HCT116 (cell line): ENCODE data around the gene PLCL2. TPM values are rescaled to one million over a fixed set of nuclear protein-coding genes. Genes with fewer than 3 reads are reported as not detected.

Experiments used
- ATAC-seq: fragments of 200-7000 bp; cut with Tn5 transposase; 2 replicates; pipeline ENCODE4 v1.9.1; 2020; ENCODE audit warnings: mild to moderate bottlenecking, moderate library complexity
- BruUV-seq: library from RNA; stranded (reverse); fragments of 400-500 nt; replicated peaks from 2 replicates; lab custom pipeline; 2021; lab: Mats Ljungman, UMichigan
- CTCF ChIA-PET: fragments of 300-600 bp; sonication (Branson Sonifier 250); formaldehyde crosslinking; loops from one replicate; lab custom pipeline; 2021; ENCODE audit warnings: antibody characterized with exemption; lab: Charles Lee
- POLR2A ChIA-PET: fragments of 300-600, 350-600 bp; sonication (Branson Sonifier 250); formaldehyde crosslinking; loops from one replicate; lab custom pipeline; 2021; ENCODE audit warnings: antibody characterized with exemption; lab: Charles Lee
- RAD21 ChIA-PET, 2 experiments: fragments of 300-600 bp; sonication (Branson Sonifier 250); formaldehyde crosslinking; loops; one replicate each; lab custom pipeline; 2023; ENCODE audit warnings: low total read pairs in 2 of 2; ENCODE audit not compliant: uncharacterized antibody in 2 of 2, unreplicated experiment in 2 of 2, low non-redundant PET in 1 of 2; lab: Charles Lee
- DNase-seq: peaks from one replicate; pipeline ENCODE4 v3.0.0-alpha.2; 2010; ENCODE audit warnings: low read depth, low spot score
- H2AFZ ChIP-seq: fragments of 200-600 bp; shearing (Covaris generic), sonication (generic); 2 replicates; pipeline ENCODE4 v1.6.1; 2017; ENCODE audit warnings: low read depth, mixed run types, mixed read lengths, antibody characterized with exemption, low read length; ENCODE audit not compliant: poor library complexity, severe bottlenecking
- H3K27ac ChIP-seq: 2 replicates; pipeline ENCODE4 v1.5.1; 2012; ENCODE audit warnings: low read depth, low read length
- H3K27me3 ChIP-seq: fragments of 200-600 bp; sonication (generic); 2 replicates; pipeline ENCODE4 v1.6.1; 2016; ENCODE audit warnings: mixed run types, low read length, mixed read lengths; ENCODE audit not compliant: insufficient read depth
- H3K36me3 ChIP-seq, 2 experiments: fragments of 200-500 bp in 1 of 2; fragments of 200-600 bp in 1 of 2; sonication (Bioruptor generic) in 1 of 2; sonication (generic) in 1 of 2; 2 replicates each; pipeline versions ENCODE4 v1.5.1 to v1.6.1; 2014 to 2016; ENCODE audit warnings: low read length in 2 of 2, inconsistent platforms in 1 of 2, mixed read lengths in 1 of 2, mixed run types in 1 of 2; ENCODE audit not compliant: insufficient read depth in 2 of 2, control insufficient read depth in 1 of 2
- H3K4me1 ChIP-seq, 2 experiments: fragments of 200-600 bp in 1 of 2; sonication (generic) in 1 of 2; 2 replicates each; pipeline versions ENCODE4 v1.5.1 to v1.6.1; 2012 to 2017; ENCODE audit warnings: low read length in 2 of 2, inconsistent platforms in 1 of 2, mild to moderate bottlenecking in 1 of 2, mixed read lengths in 1 of 2, mixed run types in 1 of 2, moderate library complexity in 1 of 2; ENCODE audit not compliant: insufficient read depth in 2 of 2, control insufficient read depth in 1 of 2
- H3K4me2 ChIP-seq: fragments of 200-600 bp; sonication (generic); 2 replicates; pipeline ENCODE4 v1.6.1; 2017; ENCODE audit warnings: mixed run types, low read length, mixed read lengths
- H3K4me3 ChIP-seq, 2 experiments: fragments of 200-600 bp in 1 of 2; sonication (generic) in 1 of 2; replicated peaks in 1 of 2; 2 replicates each; pipeline ENCODE4 v1.5.1; 2011 to 2016; ENCODE audit warnings: low read length in 2 of 2, control low read depth in 1 of 2, low read depth in 1 of 2, mild to moderate bottlenecking in 1 of 2, mixed read lengths in 1 of 2, mixed run types in 1 of 2
- H3K79me2 ChIP-seq: fragments of 200-600 bp; sonication (generic); 2 replicates; pipeline ENCODE4 v1.6.1; 2017; ENCODE audit warnings: mild to moderate bottlenecking, mixed run types, low read length, moderate library complexity, mixed read lengths; ENCODE audit not compliant: insufficient read depth
- H3K9ac ChIP-seq: fragments of 200-600 bp; sonication (generic); 2 replicates; pipeline ENCODE4 v1.6.1; 2016; ENCODE audit warnings: low read length, mixed read lengths
- H3K9me2 ChIP-seq: fragments of 200-600 bp; sonication (generic), shearing (Covaris generic); 2 replicates; pipeline ENCODE4 v1.6.1; 2017; ENCODE audit warnings: mixed run types, mild to moderate bottlenecking, moderate library complexity; ENCODE audit not compliant: insufficient read depth
- H3K9me3 ChIP-seq, 2 experiments: fragments of 200-500 bp in 1 of 2; fragments of 200-600 bp in 1 of 2; sonication (Bioruptor generic) in 1 of 2; sonication (generic) in 1 of 2; 2 replicates each; pipeline ENCODE4 v1.6.1; 2014 to 2017; ENCODE audit warnings: low read length in 2 of 2, mixed read lengths in 2 of 2, inconsistent platforms in 1 of 2, low read depth in 1 of 2, mild to moderate bottlenecking in 1 of 2, mixed run types in 1 of 2, moderate library complexity in 1 of 2; ENCODE audit not compliant: control insufficient read depth in 1 of 2, insufficient read depth in 1 of 2
- H4K20me1 ChIP-seq: fragments of 200-600 bp; sonication (generic), shearing (Covaris generic); 2 replicates; pipeline ENCODE4 v1.6.1; 2017; ENCODE audit warnings: mixed run types, mild to moderate bottlenecking, moderate library complexity; ENCODE audit not compliant: insufficient read depth
- JUND ChIP-seq: IDR thresholded peaks from 2 replicates; pipeline ENCODE4 v1.6.1; 2012
- POLR2AphosphoS5 ChIP-seq: IDR thresholded peaks from 2 replicates; pipeline ENCODE4 v1.6.1; 2011; ENCODE audit warnings: mild to moderate bottlenecking, low read depth, low read length, moderate library complexity
- SIN3A ChIP-seq: IDR thresholded peaks from 2 replicates; pipeline ENCODE4 v1.6.1; 2012; ENCODE audit warnings: low read depth
- SP1 ChIP-seq: IDR thresholded peaks from 2 replicates; pipeline ENCODE4 v1.6.1; 2012; ENCODE audit warnings: low read depth
- YY1 ChIP-seq: IDR thresholded peaks from 2 replicates; pipeline ENCODE4 v1.6.1; 2011; ENCODE audit warnings: low read length, low read depth, moderate library complexity, mild to moderate bottlenecking; ENCODE audit not compliant: insufficient replicate concordance; ENCODE audit errors: extremely low read depth
- ZFX ChIP-seq: fragments of 450-650 bp; IDR thresholded peaks from 2 replicates; pipeline ENCODE4 v1.6.1; 2017
- intact Hi-C: fragments of 100-400 bp; cut with micrococcal nuclease; formaldehyde crosslinking; loops from 2 replicates; pipeline ENCODE4 v1.10.0; 2022
- total RNA-seq: library from RNA; stranded (reverse); gene quantifications from one replicate; pipeline ENCODE4 v1.2.1, GENCODE V29; 2021; ENCODE audit not compliant: unreplicated experiment
- TF ChIP-seq, protein P1 (sequence below): IDR thresholded peaks from 2 replicates; pipeline ENCODE4 v1.6.1; 2012
- TF ChIP-seq, protein P2 (sequence below): IDR thresholded peaks from 2 replicates; pipeline ENCODE4 v1.6.1; 2012; ENCODE audit warnings: low read depth

PLCL2 gene
- total RNA-seq, 1 experiment from 2014 or later: 2.2 TPM

- POLR2A ChIA-PET: no interaction called here
These were observed 162.4 kb downstream of the PLCL2 start for GRCh38 chr3:17047162-17047561.

More at GRCh38 chr3:17047162-17047561, 162.4 kb downstream of the PLCL2 start:
- BruUV-seq: no TSS peak
- H3K36me3 ChIP-seq: no peaks in the 10 kb centered on the region
- no peak overlapping the region for H3K4me3 ChIP-seq
- no peaks in the 10 kb centered on the region for H4K20me1 ChIP-seq
- H3K9ac ChIP-seq: no peak overlapping the region
- intact Hi-C loops: no loop called here
- ChIA-PET CTCF (no interaction called here), RAD21 (no interaction called here)
- H3K4me2 ChIP-seq: no peak overlapping the region
- ATAC-seq (no peak), DNase-seq (no peak)
- TF ChIP-seq, protein P1, sequence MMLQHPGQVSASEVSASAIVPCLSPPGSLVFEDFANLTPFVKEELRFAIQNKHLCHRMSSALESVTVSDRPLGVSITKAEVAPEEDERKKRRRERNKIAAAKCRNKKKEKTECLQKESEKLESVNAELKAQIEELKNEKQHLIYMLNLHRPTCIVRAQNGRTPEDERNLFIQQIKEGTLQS: no peak
- TF ChIP-seq SP1 (no peak), ZFX (no peak), POLR2AphosphoS5 (no peak), JUND (no peak), SIN3A (no peak), YY1 (no peak)
- TF ChIP-seq, protein P2, sequence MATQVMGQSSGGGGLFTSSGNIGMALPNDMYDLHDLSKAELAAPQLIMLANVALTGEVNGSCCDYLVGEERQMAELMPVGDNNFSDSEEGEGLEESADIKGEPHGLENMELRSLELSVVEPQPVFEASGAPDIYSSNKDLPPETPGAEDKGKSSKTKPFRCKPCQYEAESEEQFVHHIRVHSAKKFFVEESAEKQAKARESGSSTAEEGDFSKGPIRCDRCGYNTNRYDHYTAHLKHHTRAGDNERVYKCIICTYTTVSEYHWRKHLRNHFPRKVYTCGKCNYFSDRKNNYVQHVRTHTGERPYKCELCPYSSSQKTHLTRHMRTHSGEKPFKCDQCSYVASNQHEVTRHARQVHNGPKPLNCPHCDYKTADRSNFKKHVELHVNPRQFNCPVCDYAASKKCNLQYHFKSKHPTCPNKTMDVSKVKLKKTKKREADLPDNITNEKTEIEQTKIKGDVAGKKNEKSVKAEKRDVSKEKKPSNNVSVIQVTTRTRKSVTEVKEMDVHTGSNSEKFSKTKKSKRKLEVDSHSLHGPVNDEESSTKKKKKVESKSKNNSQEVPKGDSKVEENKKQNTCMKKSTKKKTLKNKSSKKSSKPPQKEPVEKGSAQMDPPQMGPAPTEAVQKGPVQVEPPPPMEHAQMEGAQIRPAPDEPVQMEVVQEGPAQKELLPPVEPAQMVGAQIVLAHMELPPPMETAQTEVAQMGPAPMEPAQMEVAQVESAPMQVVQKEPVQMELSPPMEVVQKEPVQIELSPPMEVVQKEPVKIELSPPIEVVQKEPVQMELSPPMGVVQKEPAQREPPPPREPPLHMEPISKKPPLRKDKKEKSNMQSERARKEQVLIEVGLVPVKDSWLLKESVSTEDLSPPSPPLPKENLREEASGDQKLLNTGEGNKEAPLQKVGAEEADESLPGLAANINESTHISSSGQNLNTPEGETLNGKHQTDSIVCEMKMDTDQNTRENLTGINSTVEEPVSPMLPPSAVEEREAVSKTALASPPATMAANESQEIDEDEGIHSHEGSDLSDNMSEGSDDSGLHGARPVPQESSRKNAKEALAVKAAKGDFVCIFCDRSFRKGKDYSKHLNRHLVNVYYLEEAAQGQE: no peak
- no peak overlapping the region for H2AFZ ChIP-seq
- no peaks in the 10 kb centered on the region for H3K27me3 ChIP-seq
- H3K9me3 ChIP-seq: no peaks in the 10 kb centered on the region
- H3K4me1 ChIP-seq: no peaks in the 10 kb centered on the region
- no peaks in the 10 kb centered on the region for H3K9me2 ChIP-seq
- no peak overlapping the region for H3K27ac ChIP-seq
- no peaks in the 10 kb centered on the region for H3K79me2 ChIP-seq
